ENCODE results near the gene CCL16.
"Not testable (repeated sequence)": the region's sequence is repeated elsewhere in the genome, so short reads cannot be mapped to it uniquely, and the experiment has no call there.

The CCL16 gene

GRCh38 chr17:36016555-36016954, 35.3 kb upstream of the CCL16 start:
- TF ChIP-seq EZH2phosphoT487 (conservative IDR thresholded peaks at IDR 0.05; ENCODE audit: low read length), result no peak
- TF ChIP-seq CTCF (IDR thresholded peaks at IDR 0.05; ENCODE audit: insufficient read depth, low read length, poor library complexity, severe bottlenecking), result no peak
- no peak overlapping the region for H2AFZ ChIP-seq (ENCODE audit: low read depth, low read length, severe bottlenecking)

GRCh38 chr17:36015895-36016294, 34.6 kb upstream of the CCL16 start:
- H3K27ac ChIP-seq (ENCODE audit: low read depth, low read length); H3K27me3 ChIP-seq (ENCODE audit: low read length); H2AFZ ChIP-seq (ENCODE audit: low read depth, low read length, severe bottlenecking); H3K4me2 ChIP-seq (ENCODE audit: low read depth, low read length, poor library complexity, severe bottlenecking); H3K36me3 ChIP-seq (ENCODE audit: low read length); H3K9me2 ChIP-seq (replicated peaks; ENCODE audit: insufficient read depth, low read length); H4K20me1 ChIP-seq (ENCODE audit: low read depth, low read length); H3F3A ChIP-seq (ENCODE audit: insufficient read depth); H3K9me3 ChIP-seq (ENCODE audit: insufficient read depth, low read length); H3K79me2 ChIP-seq (ENCODE audit: insufficient read depth, low read length); H3K9ac ChIP-seq (ENCODE audit: low read length); H3K4me3 ChIP-seq (ENCODE audit: insufficient read depth, low read length, poor library complexity, severe bottlenecking): not testable (repeated sequence)

More at GRCh38 chr17:36016555-36016954, 35.3 kb upstream of the CCL16 start:
- Histone ChIP-seq H3K9ac (ENCODE audit: low read length) (no peak overlapping the region), H3F3A (ENCODE audit: insufficient read depth) (no peaks in the 10 kb centered on the region), H3K4me2 (ENCODE audit: low read depth, low read length, poor library complexity, severe bottlenecking) (no peak overlapping the region), H3K9me3 (ENCODE audit: insufficient read depth, low read length) (no peaks in the 10 kb centered on the region), H3K27ac (ENCODE audit: low read depth, low read length) (no peak overlapping the region), H3K79me2 (ENCODE audit: insufficient read depth, low read length) (no peaks in the 10 kb centered on the region), H3K4me3 (ENCODE audit: insufficient read depth, low read length, poor library complexity, severe bottlenecking) (no peak overlapping the region), H3K27me3 (ENCODE audit: low read length) (no peaks in the 10 kb centered on the region), H3K36me3 (ENCODE audit: low read length) (no peaks in the 10 kb centered on the region), H4K20me1 (ENCODE audit: low read depth, low read length) (no peaks in the 10 kb centered on the region), H3K9me2 (replicated peaks; ENCODE audit: insufficient read depth, low read length) (no peaks in the 10 kb centered on the region)

GRCh38 chr17:36014946-36015345, 33.6 kb upstream of the CCL16 start:
- TF ChIP-seq CTCF (IDR thresholded peaks at IDR 0.05; ENCODE audit: insufficient read depth, low read length, poor library complexity, severe bottlenecking) (no peak), EZH2phosphoT487 (conservative IDR thresholded peaks at IDR 0.05; ENCODE audit: low read length) (no peak)
- Histone ChIP-seq H3F3A (ENCODE audit: insufficient read depth) (no peaks in the 10 kb centered on the region), H3K9me3 (ENCODE audit: insufficient read depth, low read length) (0 out of 2 replicates have a peak, but pooled peaks cover 1% of the 10 kb centered on the region), H3K27ac (ENCODE audit: low read depth, low read length) (no peak overlapping the region), H3K79me2 (ENCODE audit: insufficient read depth, low read length) (no peaks in the 10 kb centered on the region), H3K9ac (ENCODE audit: low read length) (no peak overlapping the region), H3K27me3 (ENCODE audit: low read length) (no peaks in the 10 kb centered on the region), H2AFZ (ENCODE audit: low read depth, low read length, severe bottlenecking) (no peak overlapping the region), H3K4me2 (ENCODE audit: low read depth, low read length, poor library complexity, severe bottlenecking) (no peak overlapping the region), H3K4me3 (ENCODE audit: insufficient read depth, low read length, poor library complexity, severe bottlenecking) (no peak overlapping the region), H4K20me1 (ENCODE audit: low read depth, low read length) (no peaks in the 10 kb centered on the region), H3K36me3 (ENCODE audit: low read length) (no peaks in the 10 kb centered on the region), H3K9me2 (replicated peaks; ENCODE audit: insufficient read depth, low read length) (no peaks in the 10 kb centered on the region)

- H3K79me2 ChIP-seq (ENCODE audit: insufficient read depth, low read length), result no peaks in the 10 kb centered on the region
- peaks cover 6% of the 10 kb centered on the region; the same call in 1 of the 2 replicates for H3K9me3 ChIP-seq (ENCODE audit: insufficient read depth, low read length)
- H3F3A ChIP-seq (ENCODE audit: insufficient read depth), result no peaks in the 10 kb centered on the region
- H3K9ac ChIP-seq (ENCODE audit: low read length), result no peak overlapping the region
- no peak overlapping the region for H3K4me3 ChIP-seq (ENCODE audit: insufficient read depth, low read length, poor library complexity, severe bottlenecking)
- H4K20me1 ChIP-seq (ENCODE audit: low read depth, low read length), result no peaks in the 10 kb centered on the region
- no peaks in the 10 kb centered on the region for H3K27me3 ChIP-seq (ENCODE audit: low read length)
- H2AFZ ChIP-seq (ENCODE audit: low read depth, low read length, severe bottlenecking), result no peak overlapping the region
- H3K36me3 ChIP-seq (ENCODE audit: low read length), result no peaks in the 10 kb centered on the region
- H3K9me2 ChIP-seq (replicated peaks; ENCODE audit: insufficient read depth, low read length), result no peaks in the 10 kb centered on the region
- TF ChIP-seq EZH2phosphoT487 (conservative IDR thresholded peaks at IDR 0.05; ENCODE audit: low read length) (no peak), CTCF (IDR thresholded peaks at IDR 0.05; ENCODE audit: insufficient read depth, low read length, poor library complexity, severe bottlenecking) (no peak)
- no peak overlapping the region for H3K27ac ChIP-seq (ENCODE audit: low read depth, low read length)
- no peak overlapping the region for H3K4me2 ChIP-seq (ENCODE audit: low read depth, low read length, poor library complexity, severe bottlenecking)
These were observed 29.9 kb upstream of the CCL16 start for GRCh38 chr17:36011201-36011600.

Data from SU-DHL-6 (cell line).